Measurements from ENCODE around the gene SPG21.

The SPG21 gene

DNA sequence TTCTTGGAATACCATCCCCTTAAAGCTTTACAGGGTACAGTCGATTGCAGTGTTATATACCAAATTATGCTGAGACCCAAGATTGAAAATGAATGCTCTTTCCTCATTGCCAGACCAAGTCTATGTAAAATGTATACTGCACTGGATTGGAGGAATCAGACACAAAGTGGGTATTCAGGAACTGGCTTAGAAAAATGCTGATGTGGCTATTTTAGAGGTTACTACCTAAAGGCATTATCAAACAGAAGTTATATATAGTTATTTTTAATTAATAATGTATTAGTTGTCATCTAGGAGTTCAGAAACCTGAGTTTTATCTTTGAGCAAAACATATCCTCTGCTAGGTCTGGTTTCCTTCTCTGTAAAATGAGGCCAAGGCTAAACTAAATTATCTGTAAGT is 3.6 kb upstream of the SPG21 start:
- DNase-seq (ENCODE audit: low spot score): no peak

DNA sequence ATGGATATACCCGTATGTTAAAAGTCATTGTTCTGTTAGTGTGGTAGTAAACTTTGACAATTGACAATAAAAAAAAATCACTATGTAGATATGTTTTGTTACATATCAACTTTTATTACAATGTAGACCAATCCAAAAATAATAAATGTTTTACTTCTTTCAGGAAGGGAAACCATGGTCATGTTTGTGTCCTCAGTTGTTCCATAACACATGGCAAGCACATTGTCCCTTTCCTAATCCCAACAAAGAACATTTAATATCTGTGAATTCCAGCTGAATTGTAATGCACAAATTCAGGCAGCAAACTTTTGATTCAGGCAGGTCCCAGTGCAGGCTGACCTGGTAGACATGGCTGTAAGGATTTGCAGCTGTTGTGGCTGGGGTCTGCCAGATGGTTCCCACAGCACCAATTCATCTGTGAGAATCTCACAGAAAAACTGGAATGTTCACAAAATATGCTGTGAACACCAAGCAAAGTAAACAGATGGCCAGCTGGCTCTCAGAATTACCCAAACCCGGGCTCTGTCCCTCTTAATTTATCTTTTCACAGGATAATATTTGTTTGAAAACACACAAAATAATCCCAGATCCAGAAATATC is 1.9 kb upstream of the SPG21 start:
- DNase-seq (ENCODE audit: low spot score): no peak

DNA sequence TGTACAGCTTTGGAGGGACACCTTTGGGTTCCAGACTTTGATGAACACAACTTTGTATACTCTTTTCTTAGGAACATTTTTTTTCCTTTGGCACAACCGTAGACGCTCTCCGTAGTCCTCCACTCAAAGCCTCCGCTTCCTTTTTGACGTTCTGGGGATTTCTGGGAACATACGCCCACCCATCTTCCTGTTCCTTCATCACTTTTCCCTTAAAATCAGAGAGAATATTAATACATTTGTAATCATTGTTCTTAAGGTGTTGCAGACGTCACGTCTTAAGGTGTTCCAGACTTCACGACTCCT is 405 bp upstream of the SPG21 start:
- no peak for DNase-seq (ENCODE audit: low spot score)

GRCh38 chr15:64987136-64987535 is 2.6 kb downstream of the SPG21 start:
- DNase-seq (ENCODE audit: low spot score): no peak

- DNase-seq (ENCODE audit: low spot score): no peak
Observed at GRCh38 chr15:64985366-64986033, 4.2 kb downstream of the SPG21 start.

GRCh38 chr15:64982472-64982871 is 7.2 kb downstream of the SPG21 start:
- DNase-seq (ENCODE audit: low spot score): no peak

DNA sequence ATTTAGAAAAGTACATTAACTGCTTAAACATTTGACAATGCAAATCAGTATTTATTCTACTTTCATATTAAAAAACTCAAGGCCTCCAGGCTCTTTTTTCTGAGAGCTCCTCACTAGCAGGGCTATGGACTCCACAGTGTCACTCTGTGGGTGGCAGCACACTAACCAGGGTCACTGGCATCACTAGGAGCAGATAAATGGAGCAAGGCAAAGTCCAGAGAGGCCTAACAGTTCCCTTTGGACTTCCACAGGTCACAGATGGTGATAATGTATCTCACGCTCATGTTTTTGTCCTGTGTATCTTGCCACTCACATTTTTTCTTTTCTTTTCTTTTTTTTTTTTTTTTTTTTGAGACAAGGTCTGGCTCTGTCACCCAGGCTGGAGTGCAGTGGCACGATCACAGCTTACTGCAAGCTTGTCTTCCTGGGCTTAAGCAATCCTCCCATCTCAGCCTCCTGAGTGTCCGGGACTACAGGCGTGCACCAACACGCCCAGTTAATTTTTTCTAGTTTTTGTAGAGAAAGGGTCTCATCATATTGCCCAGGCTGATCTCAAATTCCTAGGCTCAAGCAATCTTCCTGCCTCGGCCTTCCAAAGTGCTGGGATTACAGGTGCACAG is 7.8 kb downstream of the SPG21 start:
- DNase-seq (ENCODE audit: low spot score): no peak

GRCh38 chr15:64979252-64979710 is 10.4 kb downstream of the SPG21 start:
- no peak for DNase-seq (ENCODE audit: low spot score)

- DNase-seq (ENCODE audit: low spot score): no peak
Observed at GRCh38 chr15:64975390-64975789, 14.3 kb downstream of the SPG21 start.

DNA sequence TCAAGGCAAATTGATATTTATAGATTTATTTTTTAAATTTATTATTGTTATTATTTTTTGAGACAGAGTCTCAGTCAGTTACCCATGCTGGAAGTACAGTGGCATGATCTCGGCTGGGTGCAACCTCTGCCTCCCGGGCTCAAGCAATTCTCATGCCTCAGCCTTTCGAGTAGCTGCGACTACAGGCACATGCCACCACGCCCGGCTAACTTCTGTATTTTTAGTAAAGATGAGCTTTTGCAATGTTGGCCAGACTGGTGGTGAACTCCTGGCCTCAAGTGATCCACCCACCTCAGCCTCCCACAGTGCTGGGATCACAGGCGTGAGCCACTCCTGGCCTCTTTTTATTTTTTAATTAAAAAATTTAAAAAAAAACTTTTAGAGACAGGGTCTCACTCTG is 19.0 kb downstream of the SPG21 start:
- no peak for DNase-seq (ENCODE audit: low spot score)

DNA sequence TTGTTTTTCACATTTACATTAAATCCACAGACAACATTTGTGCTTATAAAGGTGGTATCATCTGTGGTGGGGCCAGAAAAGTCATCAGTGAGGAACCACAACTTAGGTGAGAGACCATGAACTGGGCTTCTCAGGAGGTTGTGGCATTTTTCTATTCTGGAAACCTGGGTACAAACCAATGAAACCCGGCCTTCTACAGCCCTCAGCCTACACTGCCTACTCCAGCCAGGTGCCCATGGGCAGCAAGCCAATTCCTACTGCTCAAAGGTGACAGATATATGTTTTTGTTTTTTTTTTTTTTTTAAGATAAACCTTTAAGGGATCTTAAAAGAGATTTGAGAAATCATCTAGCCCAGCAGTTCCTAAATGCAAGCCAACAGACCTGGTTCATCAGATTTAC is 20.3 kb downstream of the SPG21 start:
- no peak for DNase-seq (ENCODE audit: low spot score)

DNA sequence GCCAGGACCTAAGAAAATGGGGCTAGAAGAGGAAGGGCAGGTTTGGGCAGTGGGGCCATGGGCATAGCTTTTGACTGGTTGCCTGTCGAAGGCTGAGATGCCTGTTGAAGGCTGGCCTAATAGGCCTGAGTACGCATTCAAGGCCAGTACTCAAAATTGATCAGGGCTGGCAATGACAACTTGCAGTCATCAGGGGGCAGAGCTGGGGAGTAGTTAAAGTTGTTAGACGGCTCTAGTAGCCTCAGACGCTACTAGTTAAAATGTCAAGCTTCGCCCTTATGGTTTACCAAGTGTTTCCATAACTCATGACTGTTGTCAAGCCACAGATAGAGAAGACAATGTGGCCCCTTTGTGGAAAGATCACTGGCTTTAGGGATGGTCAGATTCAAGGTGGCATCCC is 28.7 kb downstream of the SPG21 start:
- DNase-seq (ENCODE audit: low spot score): no peak

- DNase-seq (ENCODE audit: low spot score): no peak
Observed at GRCh38 chr15:64960153-64960552, 29.6 kb downstream of the SPG21 start.

DNA sequence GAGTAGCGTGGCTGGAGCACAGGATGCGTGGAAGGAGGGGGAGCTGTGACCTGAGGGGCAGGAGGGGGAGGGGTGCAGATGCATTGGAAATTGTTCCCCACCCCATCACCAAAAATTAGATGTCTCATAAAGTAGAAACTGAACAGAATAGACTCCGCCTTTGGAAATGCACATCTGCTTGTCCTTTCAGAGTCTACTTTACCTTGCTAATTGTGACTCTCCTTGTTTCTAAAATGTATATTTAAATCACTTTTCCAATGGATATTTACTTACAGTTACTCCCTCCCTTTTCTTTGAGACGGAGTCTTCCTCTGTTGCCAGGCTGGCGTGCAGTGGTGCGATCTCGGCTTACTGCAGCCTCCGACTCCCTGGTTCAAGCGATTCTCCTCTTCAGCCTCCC is 30.6 kb downstream of the SPG21 start:
- no peak for DNase-seq (ENCODE audit: low spot score)

DNA sequence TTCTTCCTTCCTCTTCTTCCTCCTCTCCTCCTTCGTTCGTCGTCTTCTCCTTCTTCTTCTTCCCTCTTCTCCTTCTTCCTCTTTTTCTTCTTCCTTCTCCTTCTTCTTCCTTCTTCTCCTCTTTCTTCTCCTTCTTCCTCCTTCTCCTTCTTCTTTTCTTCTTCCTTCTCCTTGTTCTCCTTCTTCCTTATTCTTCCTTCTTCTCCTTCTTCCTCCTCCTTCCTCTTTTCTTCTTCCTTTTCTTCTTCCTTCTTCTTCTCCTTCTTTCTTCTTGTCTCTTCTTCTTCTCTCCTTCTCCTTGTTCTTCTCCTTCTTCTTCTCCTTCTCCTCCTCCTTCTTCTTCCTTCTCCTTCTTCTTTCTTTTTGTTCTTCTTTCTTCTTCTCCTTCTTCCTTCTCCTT is 35.3 kb downstream of the SPG21 start:
- DNase-seq (ENCODE audit: low spot score): no peak

DNA sequence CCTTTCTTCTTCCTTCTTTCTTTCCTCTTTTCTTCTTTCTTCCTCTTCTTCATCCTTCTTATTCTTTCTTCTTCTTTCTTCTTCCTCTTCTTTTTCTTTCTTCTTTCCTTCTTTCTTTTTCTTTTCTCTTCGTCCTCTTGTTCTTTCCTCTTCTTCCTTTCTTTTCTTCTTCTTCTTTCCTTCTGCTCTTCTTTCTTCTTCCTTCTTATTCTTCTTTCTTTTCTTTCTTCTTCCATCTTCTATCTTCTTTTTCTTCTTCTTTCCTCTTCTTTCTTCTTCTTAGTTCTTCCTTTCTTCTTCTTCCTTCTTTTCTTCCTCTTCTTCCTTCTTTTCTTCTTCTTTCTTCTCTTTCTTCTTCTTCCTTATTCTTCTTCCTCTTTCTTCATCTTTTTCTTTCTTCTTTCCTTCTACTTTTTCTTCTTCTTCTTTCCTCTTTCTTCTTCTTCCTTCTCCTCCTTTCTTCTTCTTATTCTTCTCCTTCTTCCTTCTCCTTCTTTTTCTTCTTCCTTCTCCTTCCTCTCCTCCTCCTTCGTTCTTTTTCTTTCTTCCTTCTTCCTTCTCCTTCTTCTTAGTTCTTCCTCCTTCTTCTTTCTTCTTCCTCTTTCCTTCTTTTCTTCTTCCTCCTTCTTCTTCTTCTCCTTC is 37.8 kb downstream of the SPG21 start:
- DNase-seq (ENCODE audit: low spot score): no peak

- no peak for DNase-seq (ENCODE audit: low spot score)
Observed at GRCh38 chr15:64950888-64951287, 38.8 kb downstream of the SPG21 start.

DNA sequence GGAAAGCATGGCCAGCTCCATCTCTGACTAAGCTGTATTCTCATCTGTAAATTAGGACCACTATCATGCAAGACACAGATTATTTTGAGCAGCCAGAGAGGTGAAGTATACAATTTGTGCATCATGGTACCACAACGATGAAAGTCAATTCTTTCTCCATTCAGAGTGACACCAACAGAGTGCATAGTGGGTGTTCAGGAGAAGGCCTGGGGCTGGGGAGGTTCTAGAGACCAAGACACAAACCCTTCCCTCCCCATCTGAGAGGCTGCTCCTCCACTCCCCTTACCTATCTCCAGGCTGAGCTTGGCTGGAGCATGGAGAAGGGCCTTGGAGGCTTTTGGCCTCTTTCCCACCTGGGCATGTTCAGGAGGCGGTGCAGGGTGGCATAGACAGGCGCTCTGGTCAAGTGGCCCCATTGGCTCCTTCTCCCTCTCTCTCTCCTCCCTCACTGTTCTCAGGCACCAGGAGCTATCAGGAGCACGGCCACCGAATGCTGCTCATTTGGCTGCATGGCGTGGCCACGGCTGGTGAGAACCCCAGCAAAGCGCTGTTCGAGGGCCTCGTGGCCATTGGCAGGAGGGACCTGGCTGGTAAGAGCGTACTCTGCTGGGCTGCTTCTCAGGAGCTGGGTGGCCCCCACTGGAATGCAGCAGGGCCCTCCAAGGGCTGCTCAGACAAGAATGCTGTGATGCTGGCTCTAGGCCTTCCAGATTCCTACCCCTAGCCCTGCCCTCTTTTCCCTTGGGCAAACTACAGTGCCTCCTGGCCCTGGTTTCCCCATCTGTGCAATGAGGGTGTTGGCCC is 40.1 kb downstream of the SPG21 start:
- no peak for DNase-seq (ENCODE audit: low spot score)

DNA sequence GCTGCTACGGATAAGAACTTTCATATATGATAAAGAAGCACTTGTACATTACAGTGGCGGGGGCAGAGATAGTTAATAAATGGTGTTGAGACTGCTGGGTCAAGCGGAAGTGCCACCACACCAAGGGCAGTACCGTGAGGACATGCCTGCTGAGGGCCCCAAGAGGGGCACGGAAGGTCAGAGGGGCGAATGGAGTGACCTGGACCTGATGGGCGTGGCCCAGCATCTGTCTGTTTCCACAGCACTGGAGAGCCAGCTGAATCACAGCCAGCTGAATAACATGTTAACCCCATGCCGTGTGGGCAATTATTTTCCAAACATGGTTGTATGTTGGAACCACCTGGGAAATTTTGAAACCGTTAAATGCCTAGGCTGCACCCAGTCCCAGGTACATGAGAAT is 40.8 kb downstream of the SPG21 start:
- DNase-seq (ENCODE audit: low spot score): no peak

DNA sequence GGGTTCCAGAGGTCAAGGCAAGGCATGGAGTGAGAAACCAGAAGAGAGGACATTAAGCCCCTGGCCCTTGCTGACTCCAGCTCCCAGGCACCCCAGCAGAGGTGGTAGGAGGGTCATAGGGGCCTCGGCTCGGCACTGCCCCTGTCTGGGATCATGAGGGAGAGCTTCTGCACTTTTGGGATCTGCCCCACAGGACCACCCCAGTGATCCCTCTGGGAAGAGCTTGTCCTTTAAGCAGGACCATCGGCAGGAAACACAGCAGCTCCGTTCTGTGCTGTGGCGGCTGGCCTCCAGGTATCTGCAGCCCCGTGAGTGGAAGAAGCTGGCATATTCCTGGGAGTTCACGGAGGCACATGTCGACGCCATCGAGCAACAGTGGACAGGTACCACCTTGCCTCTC is 42.5 kb downstream of the SPG21 start:
- DNase-seq (ENCODE audit: low spot score): no peak

DNA sequence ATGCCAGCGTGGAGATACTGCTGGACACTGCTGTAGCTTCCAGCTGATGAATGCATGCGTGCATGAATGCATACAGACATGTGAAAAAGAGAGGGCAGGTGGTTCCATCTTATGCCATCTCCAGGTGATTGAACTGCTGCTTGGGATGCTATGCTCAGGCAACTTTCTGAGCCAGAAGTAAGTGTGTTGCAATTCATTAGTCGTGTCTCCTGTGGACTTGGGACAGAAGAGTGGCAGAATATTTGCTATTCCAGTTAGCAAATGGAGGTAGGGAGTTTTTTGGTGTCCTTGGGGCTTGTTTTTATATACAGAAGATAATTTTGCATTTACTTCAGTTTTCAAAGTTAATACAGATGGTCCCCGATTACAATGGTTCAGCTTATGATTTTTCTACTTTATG is 44.8 kb downstream of the SPG21 start:
- no peak for DNase-seq (ENCODE audit: low spot score)

Data from SK-N-DZ (cell line).